AG09309 (cell line): Measurements from ENCODE around the gene PCDHGA4.
A peak's percentile ranks its signal among the peaks of the same experiment; 100 is the strongest.
"Not testable (repeated sequence)": the region's sequence is repeated elsewhere in the genome, so short reads cannot be mapped to it uniquely, and the experiment has no call there.

Source experiments
- DNase-seq: peaks from one replicate; pipeline ENCODE4 v3.0.0-alpha.2; 2010; ENCODE audit warnings: low read depth
- H3K4me3 ChIP-seq: 2 replicates; pipeline ENCODE4 v1.5.1; 2011; ENCODE audit warnings: mild to moderate bottlenecking, low read depth, low read length, moderate library complexity; ENCODE audit not compliant: control insufficient read depth
- TF ChIP-seq, protein P1 (sequence below): IDR thresholded peaks from 2 replicates; pipeline ENCODE4 v1.5.1; 2011; ENCODE audit warnings: mild to moderate bottlenecking, low read depth, low read length, inconsistent platforms; ENCODE audit not compliant: insufficient read depth, control insufficient read depth; ENCODE audit errors: missing control alignments

Gene PCDHGA4

DNA sequence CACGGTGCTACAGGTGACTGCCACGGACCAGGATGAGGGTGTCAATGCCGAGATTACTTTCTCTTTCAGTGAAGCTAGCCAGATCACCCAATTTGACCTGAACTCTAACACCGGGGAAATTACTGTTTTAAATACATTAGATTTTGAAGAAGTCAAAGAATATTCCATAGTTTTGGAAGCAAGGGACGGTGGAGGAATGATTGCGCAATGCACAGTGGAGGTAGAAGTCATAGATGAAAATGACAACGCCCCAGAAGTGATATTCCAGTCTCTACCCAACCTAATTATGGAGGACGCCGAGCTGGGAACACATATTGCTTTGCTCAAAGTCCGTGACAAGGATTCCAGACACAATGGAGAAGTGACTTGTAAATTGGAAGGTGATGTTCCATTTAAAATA lies 33.8 kb downstream of the PCDHGA4 start:
- TF ChIP-seq, protein P1, sequence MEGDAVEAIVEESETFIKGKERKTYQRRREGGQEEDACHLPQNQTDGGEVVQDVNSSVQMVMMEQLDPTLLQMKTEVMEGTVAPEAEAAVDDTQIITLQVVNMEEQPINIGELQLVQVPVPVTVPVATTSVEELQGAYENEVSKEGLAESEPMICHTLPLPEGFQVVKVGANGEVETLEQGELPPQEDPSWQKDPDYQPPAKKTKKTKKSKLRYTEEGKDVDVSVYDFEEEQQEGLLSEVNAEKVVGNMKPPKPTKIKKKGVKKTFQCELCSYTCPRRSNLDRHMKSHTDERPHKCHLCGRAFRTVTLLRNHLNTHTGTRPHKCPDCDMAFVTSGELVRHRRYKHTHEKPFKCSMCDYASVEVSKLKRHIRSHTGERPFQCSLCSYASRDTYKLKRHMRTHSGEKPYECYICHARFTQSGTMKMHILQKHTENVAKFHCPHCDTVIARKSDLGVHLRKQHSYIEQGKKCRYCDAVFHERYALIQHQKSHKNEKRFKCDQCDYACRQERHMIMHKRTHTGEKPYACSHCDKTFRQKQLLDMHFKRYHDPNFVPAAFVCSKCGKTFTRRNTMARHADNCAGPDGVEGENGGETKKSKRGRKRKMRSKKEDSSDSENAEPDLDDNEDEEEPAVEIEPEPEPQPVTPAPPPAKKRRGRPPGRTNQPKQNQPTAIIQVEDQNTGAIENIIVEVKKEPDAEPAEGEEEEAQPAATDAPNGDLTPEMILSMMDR, result no peak
- no peak for DNase-seq
- H3K4me3 ChIP-seq, result no peak overlapping the region

DNA sequence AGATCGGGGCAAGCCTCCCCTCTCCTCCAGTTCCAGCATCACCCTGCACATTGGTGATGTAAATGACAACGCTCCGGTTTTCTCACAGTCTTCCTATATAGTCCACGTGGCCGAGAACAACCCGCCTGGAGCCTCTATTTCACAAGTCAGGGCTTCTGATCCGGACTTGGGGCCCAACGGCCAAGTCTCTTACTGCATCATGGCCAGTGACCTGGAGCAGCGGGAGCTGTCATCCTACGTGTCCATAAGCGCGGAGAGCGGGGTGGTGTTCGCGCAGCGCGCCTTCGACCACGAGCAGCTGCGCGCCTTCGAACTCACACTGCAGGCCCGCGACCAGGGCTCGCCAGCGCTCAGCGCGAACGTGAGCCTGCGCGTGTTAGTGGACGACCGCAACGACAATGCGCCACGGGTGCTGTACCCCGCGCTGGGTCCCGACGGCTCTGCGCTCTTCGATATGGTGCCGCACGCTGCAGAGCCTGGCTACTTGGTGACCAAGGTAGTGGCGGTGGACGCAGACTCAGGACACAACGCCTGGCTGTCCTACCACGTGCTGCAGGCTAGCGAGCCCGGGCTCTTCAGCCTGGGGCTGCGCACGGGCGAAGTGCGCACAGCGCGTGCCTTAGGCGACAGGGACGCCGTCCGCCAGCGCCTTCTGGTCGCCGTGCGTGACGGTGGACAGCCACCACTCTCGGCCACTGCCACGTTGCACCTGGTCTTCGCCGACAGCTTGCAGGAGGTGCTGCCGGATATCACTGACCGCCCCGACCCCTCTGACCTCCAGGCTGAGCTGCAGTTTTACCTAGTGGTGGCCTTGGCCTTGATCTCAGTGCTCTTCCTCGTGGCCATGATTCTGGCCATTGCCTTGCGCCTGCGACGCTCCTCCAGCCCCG lies 34.6 kb downstream of the PCDHGA4 start:
- TF ChIP-seq, protein P1, result no peak
- H3K4me3 ChIP-seq, result no peak overlapping the region
- no peak for DNase-seq

DNA sequence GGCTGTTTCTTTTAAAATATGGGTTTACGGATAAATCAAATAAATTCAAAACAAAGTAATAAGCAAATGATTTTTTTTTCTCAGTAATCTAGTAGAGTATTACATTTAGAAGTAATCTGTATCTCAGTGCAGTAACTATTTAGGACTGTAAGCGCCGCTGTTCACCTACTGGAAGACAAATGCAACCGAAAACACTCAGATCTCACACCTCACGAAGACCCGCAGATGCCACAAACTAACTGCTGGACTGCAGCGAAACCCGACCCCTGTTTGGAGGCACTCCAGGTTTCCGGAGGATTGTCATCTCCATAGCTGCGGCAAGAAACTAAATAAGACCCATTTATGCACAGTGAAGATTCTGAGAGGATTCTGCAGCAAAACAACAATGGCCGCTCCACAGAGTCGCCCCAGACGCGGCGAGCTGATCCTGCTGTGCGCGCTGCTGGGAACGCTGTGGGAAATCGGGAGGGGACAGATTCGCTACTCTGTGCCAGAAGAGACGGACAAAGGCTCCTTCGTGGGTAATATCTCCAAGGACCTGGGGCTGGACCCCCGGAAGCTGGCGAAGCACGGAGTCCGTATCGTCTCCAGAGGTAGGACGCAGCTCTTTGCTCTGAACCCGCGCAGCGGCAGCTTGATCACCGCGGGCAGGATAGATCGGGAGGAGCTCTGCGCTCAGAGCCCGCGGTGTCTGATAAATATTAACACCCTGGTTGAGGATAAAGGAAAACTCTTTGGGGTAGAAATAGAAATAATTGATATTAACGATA lies 37.8 kb downstream of the PCDHGA4 start, which contains the start of gene PCDHGA8:
PCDHGA8 (plus strand) TSS at position 205 of the 770 bp plus-strand sequence; CDS start at position 386, 181 bp downstream.
- no peak for DNase-seq
- TF ChIP-seq, protein P1, result peak; percentile 44
- peak within 1 kb of the TSS; percentile 43 for H3K4me3 ChIP-seq

DNA sequence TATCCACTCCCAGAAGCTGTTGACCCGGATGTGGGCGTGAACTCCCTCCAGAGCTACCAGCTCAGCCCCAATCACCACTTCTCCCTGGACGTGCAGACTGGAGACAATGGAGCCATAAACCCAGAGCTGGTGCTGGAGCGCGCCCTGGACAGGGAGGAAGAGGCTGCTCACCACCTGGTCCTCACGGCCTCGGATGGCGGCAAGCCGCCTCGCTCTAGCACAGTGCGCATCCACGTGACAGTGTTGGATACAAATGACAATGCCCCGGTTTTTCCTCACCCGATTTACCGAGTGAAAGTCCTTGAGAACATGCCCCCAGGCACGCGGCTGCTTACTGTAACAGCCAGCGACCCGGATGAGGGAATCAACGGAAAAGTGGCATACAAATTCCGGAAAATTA lies 38.4 kb downstream of the PCDHGA4 start:
- H3K4me3 ChIP-seq, result no peak overlapping the region
- DNase-seq, result no peak
- TF ChIP-seq, protein P1, result no peak

GRCh38 chr5:141394401-141395187 lies 39.8 kb downstream of the PCDHGA4 start:
- not testable (repeated sequence) for DNase-seq, H3K4me3 ChIP-seq

- TF ChIP-seq, protein P1, result peak; percentile 67
- H3K4me3 ChIP-seq, result peak within 1 kb of the TSS; percentile 29
- DNase-seq, result not testable (repeated sequence)
These were observed 43.1 kb downstream of the PCDHGA4 start, which contains the start of gene PCDHGB5 for GRCh38 chr5:141397756-141398551. TSS of gene PCDHGB5 (plus strand) at chr5:141397947. CDS start at chr5:141398128, 181 bp downstream.
